MV-4-11 (cell line): Measurements from ENCODE around the gene EVA1C.
"Not testable (repeated sequence)": the region's sequence is repeated elsewhere in the genome, so short reads cannot be mapped to it uniquely, and the experiment has no call there.

Experiments used
- DNase-seq: peaks from one replicate; lab custom pipeline; 2025; lab: John Stamatoyannopoulos, UW

Gene EVA1C

DNA sequence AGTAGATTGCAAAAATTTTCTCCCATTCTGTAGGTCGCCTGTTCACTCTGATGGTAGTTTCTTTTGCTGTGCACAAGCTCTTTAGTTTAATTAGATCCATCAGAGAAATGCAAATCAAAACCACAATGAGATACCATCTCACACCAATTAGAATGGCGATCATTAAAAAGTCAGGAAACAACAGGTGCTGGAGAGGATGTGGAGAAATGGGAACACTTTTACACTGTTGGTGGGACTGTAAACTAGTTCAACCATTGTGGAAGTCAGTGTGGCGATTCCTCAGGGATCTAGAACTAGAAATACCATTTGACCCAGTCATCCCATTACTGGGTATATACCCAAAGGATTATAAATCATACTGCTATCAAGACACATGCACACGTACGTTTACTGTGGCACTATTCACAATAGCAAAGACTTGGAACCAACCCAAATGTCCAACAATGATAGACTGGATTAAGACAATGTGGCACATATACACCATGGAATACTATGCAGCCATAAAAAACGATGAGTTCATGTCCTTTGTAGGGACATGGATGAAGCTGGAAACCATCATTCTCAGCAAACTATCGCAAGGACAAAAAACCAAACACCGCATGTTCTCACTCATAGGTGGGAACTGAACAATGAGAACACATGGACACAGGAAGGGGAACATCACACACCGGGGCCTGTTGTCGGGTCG lies 21.8 kb upstream of the EVA1C start:
- DNase-seq = not testable (repeated sequence)

DNA sequence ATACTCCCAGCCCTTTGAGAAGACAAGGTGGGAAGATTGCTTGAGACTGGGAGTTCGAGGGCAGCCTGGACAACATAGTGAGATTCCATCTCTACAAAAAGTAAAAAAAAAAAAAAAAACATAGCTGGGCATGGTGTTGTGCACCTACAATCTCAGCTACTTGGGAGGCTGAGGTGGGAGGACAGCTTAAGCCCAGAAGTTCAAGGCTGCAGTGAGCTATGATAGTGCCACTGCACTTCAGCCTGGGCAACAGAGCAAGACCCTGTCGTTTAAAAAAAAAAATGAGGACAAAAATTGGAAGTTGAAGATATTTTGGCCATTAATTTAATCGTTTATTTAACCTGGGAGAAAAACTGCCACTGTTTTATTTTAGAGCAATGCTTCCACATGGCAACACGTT lies 20.8 kb upstream of the EVA1C start:
- no peak for DNase-seq

DNA sequence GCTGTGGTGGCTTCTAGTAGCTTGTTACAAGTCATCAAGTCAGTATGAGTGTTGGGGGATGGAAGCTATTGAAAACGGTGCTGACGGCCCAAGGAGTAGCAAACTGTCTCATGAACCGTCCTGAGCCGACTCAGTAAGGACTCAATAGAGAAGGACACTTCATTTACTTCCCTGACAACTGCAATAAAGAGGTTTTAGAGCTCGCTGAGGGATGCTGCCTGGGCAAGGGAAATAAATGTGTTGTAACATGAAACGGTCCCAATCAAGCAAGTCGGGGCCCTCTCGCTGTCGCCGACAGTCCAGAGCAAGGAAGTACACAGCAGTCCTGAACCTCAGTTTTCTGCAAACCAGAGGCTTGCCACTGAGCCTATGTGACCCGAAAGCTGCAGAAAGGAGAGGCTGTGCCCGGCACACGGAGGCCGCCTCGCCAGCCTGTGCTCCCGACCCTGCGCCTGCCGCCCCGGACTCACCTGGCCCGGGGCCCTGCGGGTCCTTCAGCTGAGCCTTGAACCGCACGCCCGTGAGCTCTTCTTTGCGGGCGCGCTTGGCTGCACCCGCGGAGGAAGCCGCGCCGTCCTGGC lies 20.1 kb upstream of the EVA1C start:
- no peak for DNase-seq

- peak; percentile 84 for DNase-seq
These were observed 19.4 kb upstream of the EVA1C start, which contains the start of gene URB1 for GRCh38 chr21:32392880-32393676. URB1 (minus strand) TSS chr21:32393012; CDS start chr21:32392910, 102 bp downstream.

DNA sequence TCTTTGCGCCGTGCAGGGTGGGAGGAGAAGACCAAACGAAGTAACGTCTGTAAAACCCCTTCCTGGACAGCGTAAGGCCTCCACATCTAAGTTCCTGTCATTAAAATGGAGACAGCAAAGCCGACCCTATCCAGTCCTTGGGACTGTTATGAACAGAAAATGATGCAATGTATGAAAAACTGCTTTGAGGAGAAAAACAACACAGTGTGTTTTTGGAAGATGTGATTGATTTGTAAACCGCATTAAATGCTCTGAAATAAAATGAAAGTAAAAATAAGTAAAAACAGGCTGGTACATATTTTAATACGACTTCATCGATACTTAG lies 18.9 kb upstream of the EVA1C start:
- peak; percentile 80 for DNase-seq

DNA sequence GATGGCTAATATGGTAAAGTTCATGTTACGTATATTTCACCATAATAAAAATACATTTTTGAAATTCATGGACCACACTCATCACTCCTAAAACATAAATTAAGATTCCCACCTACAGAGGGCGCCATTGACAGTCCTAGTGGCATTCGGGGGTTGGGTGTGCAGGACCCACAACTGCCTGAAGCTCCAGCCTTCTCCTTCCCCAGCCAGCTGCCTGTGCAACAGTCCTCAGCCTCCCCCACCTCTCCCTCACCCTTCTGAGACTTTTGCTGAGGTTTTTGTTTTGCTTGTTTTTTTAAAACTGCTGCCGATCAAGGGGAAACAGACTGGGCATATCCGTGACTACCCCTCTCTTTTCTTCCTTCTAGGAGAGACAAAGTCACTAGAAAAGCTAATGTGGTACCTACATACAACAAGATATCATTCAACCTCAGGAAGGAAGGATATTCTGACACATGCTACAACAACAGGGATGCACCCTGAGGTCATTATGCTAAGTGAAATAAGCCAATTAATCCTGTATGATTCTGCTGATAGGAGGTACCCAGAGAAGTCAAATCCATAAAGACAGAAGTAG lies 9.2 kb upstream of the EVA1C start:
- DNase-seq = peak; percentile 37

DNA sequence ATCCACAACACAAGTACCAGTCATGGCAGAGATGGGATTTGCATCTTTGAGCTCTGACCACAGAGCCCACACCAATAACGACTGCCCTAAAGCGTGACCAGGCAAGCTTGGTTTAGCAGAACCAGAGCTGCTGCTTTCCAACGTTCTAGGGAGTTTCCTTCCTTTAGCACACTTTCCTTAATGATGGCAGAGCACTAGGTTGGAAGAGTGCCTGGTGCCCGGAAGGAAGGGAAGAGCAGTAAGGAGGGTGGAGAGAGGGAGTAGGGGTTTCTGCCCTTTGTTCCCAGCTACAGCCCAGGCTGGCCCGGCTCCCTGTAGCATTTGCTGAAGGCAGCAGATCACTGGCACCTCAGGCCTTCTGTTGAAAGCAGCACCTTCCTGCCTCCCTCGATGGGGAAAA lies 6.1 kb upstream of the EVA1C start:
- DNase-seq = no peak

GRCh38 chr21:32410291-32410690 lies 2.2 kb upstream of the EVA1C start:
- no peak for DNase-seq

DNA sequence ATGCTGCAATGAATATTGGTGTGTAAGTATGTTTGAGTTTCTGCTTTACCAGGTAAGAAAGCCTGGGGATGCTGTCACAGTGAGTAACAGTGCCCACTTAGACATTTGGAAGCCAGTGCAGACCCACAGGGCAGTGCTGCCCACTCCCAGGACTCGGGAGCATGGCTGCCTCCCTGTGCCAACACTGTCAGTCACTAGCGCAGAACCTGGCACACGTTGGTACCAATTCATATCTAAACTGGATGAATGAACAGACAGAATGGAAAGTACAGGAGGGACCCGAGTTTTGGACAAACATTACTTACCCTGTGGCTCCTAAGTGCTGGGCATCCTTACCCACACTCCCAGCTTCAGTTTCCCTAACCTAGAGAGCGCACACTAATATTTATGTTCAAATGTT lies 1.6 kb upstream of the EVA1C start:
- DNase-seq = no peak

GRCh38 chr21:32411350-32412161 lies 950 bp upstream of the EVA1C start:
- DNase-seq = no peak

- no peak for DNase-seq
These were observed 554 bp downstream of the EVA1C start for GRCh38 chr21:32413015-32413504.

DNA sequence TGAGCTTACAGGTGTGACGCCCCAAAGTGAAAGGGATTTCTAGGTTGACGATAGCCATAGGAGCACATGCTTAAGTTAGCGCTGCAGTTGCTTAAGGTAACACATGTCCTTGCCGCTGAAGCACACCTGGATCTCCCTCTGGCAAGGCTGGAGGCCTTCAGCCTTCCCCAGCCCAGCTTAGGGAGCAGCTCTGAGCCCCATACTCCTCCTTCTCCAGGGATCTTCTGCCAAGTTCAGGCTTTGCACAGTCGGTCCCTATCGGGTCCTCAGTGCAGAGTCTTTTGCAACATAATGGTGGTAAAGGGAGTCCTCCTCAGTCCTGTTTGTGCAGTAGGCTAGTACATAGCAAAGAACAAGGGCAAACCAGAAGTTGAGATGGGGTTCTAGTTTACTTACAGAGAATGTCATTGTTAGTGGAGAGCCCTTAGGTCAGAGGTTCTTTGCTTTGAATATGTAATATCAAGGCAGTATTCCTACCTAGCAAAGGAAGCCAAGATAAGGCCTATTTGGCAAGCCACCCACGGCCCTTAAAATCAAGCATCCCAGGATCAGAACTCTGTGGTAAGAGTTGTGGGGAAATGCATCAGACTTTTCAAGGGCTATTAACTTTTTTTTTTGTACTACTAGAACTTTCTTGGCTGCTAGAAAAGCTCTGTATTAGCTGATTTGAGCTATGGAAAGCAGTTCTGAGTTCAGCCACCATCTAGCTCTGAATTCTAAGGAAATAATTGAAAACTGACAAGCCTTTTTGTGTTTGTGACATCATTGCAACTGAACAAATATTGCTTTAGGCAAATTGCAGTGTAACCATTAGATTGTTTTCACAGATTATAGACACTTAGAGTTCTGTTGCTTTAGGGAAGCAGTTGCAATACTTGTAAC lies 1.4 kb downstream of the EVA1C start:
- DNase-seq = no peak

- no peak for DNase-seq
These were observed 2.3 kb downstream of the EVA1C start for GRCh38 chr21:32414579-32415358.

DNA sequence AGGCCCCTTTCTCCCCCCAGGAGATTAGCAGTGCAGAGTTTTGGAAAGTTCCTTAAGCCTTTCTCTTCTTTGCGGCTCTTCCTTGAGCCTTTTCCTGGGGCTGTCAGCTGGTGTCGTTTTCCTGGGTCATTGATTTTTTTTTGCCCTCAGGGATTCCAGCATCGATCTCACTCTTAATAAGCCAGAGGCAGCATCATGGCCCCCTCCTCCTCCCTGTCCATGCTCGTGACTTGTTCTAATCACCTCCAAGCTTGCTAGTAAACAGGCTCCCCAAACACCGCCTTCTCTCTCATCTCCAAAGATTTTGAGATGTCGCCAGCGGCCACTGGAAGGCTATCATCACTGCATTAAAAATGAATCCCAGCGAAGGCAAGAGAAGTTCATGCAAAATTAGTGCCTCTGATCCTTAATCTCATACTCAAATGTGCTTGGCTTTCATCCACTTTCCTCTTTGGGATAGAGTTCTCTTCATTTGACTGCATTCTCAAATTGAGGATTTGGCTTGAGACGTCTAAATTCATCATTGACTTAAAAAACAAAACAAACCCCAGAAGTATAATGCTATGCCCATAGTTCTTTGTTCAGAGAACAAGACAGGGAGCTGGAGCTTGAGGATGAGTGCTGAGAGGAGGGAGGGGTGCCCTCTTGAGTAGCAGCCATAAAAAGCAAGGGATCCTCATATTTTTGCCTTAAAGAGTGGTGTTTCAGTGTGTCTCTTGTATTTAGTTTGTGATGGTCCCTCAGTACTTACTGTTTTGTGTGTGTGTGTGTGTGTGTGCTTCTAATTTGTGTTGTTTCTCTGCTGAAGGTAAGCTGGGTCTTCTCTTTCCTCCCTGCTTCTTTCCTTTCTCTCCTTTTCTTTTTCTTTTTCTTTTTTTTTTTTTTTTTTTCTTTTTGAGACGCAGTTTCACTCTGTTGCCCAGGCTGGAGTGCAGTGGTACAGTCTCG lies 3.2 kb downstream of the EVA1C start:
- DNase-seq = no peak

- no peak for DNase-seq
These were observed 5.6 kb downstream of the EVA1C start for GRCh38 chr21:32418146-32418545.

- no peak for DNase-seq
These were observed 9.6 kb downstream of the EVA1C start for GRCh38 chr21:32422064-32422463.

- no peak for DNase-seq
These were observed 11.0 kb downstream of the EVA1C start for GRCh38 chr21:32423320-32424190.

- DNase-seq = no peak
These were observed 11.7 kb downstream of the EVA1C start for GRCh38 chr21:32424191-32424535.
